HCT116 (cell line): ENCODE data around the gene PNPO. TPM values are rescaled to one million over a fixed set of nuclear protein-coding genes. Genes with fewer than 3 reads are reported as not detected.

ENCODE experiments used
- ATAC-seq: fragments of 200-7000 bp; cut with Tn5 transposase; 2 replicates; pipeline ENCODE4 v1.9.1; 2020; ENCODE audit warnings: mild to moderate bottlenecking, moderate library complexity
- BruUV-seq: library from RNA; stranded (reverse); fragments of 400-500 nt; replicated peaks from 2 replicates; lab custom pipeline; 2021; lab: Mats Ljungman, UMichigan
- CTCF ChIA-PET: fragments of 300-600 bp; sonication (Branson Sonifier 250); formaldehyde crosslinking; loops from one replicate; lab custom pipeline; 2021; ENCODE audit warnings: antibody characterized with exemption; lab: Charles Lee
- POLR2A ChIA-PET: fragments of 300-600, 350-600 bp; sonication (Branson Sonifier 250); formaldehyde crosslinking; loops from one replicate; lab custom pipeline; 2021; ENCODE audit warnings: antibody characterized with exemption; lab: Charles Lee
- RAD21 ChIA-PET, 2 experiments: fragments of 300-600 bp; sonication (Branson Sonifier 250); formaldehyde crosslinking; loops; one replicate each; lab custom pipeline; 2023; ENCODE audit warnings: low total read pairs in 2 of 2; ENCODE audit not compliant: uncharacterized antibody in 2 of 2, unreplicated experiment in 2 of 2, low non-redundant PET in 1 of 2; lab: Charles Lee
- DNase-seq: peaks from one replicate; pipeline ENCODE4 v3.0.0-alpha.2; 2010; ENCODE audit warnings: low read depth, low spot score
- H2AFZ ChIP-seq: fragments of 200-600 bp; shearing (Covaris generic), sonication (generic); 2 replicates; pipeline ENCODE4 v1.6.1; 2017; ENCODE audit warnings: low read depth, mixed run types, mixed read lengths, antibody characterized with exemption, low read length; ENCODE audit not compliant: poor library complexity, severe bottlenecking
- H3K27ac ChIP-seq: 2 replicates; pipeline ENCODE4 v1.5.1; 2012; ENCODE audit warnings: low read depth, low read length
- H3K27me3 ChIP-seq: fragments of 200-600 bp; sonication (generic); 2 replicates; pipeline ENCODE4 v1.6.1; 2016; ENCODE audit warnings: mixed run types, low read length, mixed read lengths; ENCODE audit not compliant: insufficient read depth
- H3K36me3 ChIP-seq, 2 experiments: fragments of 200-500 bp in 1 of 2; fragments of 200-600 bp in 1 of 2; sonication (Bioruptor generic) in 1 of 2; sonication (generic) in 1 of 2; 2 replicates each; pipeline versions ENCODE4 v1.5.1 to v1.6.1; 2014 to 2016; ENCODE audit warnings: low read length in 2 of 2, inconsistent platforms in 1 of 2, mixed read lengths in 1 of 2, mixed run types in 1 of 2; ENCODE audit not compliant: insufficient read depth in 2 of 2, control insufficient read depth in 1 of 2
- H3K4me1 ChIP-seq, 2 experiments: fragments of 200-600 bp in 1 of 2; sonication (generic) in 1 of 2; 2 replicates each; pipeline versions ENCODE4 v1.5.1 to v1.6.1; 2012 to 2017; ENCODE audit warnings: low read length in 2 of 2, inconsistent platforms in 1 of 2, mild to moderate bottlenecking in 1 of 2, mixed read lengths in 1 of 2, mixed run types in 1 of 2, moderate library complexity in 1 of 2; ENCODE audit not compliant: insufficient read depth in 2 of 2, control insufficient read depth in 1 of 2
- H3K4me2 ChIP-seq: fragments of 200-600 bp; sonication (generic); 2 replicates; pipeline ENCODE4 v1.6.1; 2017; ENCODE audit warnings: mixed run types, low read length, mixed read lengths
- H3K4me3 ChIP-seq, 2 experiments: fragments of 200-600 bp in 1 of 2; sonication (generic) in 1 of 2; replicated peaks in 1 of 2; 2 replicates each; pipeline ENCODE4 v1.5.1; 2011 to 2016; ENCODE audit warnings: low read length in 2 of 2, control low read depth in 1 of 2, low read depth in 1 of 2, mild to moderate bottlenecking in 1 of 2, mixed read lengths in 1 of 2, mixed run types in 1 of 2
- H3K79me2 ChIP-seq: fragments of 200-600 bp; sonication (generic); 2 replicates; pipeline ENCODE4 v1.6.1; 2017; ENCODE audit warnings: mild to moderate bottlenecking, mixed run types, low read length, moderate library complexity, mixed read lengths; ENCODE audit not compliant: insufficient read depth
- H3K9ac ChIP-seq: fragments of 200-600 bp; sonication (generic); 2 replicates; pipeline ENCODE4 v1.6.1; 2016; ENCODE audit warnings: low read length, mixed read lengths
- H3K9me2 ChIP-seq: fragments of 200-600 bp; sonication (generic), shearing (Covaris generic); 2 replicates; pipeline ENCODE4 v1.6.1; 2017; ENCODE audit warnings: mixed run types, mild to moderate bottlenecking, moderate library complexity; ENCODE audit not compliant: insufficient read depth
- H3K9me3 ChIP-seq, 2 experiments: fragments of 200-500 bp in 1 of 2; fragments of 200-600 bp in 1 of 2; sonication (Bioruptor generic) in 1 of 2; sonication (generic) in 1 of 2; 2 replicates each; pipeline ENCODE4 v1.6.1; 2014 to 2017; ENCODE audit warnings: low read length in 2 of 2, mixed read lengths in 2 of 2, inconsistent platforms in 1 of 2, low read depth in 1 of 2, mild to moderate bottlenecking in 1 of 2, mixed run types in 1 of 2, moderate library complexity in 1 of 2; ENCODE audit not compliant: control insufficient read depth in 1 of 2, insufficient read depth in 1 of 2
- H4K20me1 ChIP-seq: fragments of 200-600 bp; sonication (generic), shearing (Covaris generic); 2 replicates; pipeline ENCODE4 v1.6.1; 2017; ENCODE audit warnings: mixed run types, mild to moderate bottlenecking, moderate library complexity; ENCODE audit not compliant: insufficient read depth
- ATF3 ChIP-seq: IDR thresholded peaks from 2 replicates; pipeline ENCODE4 v1.6.1; 2012
- CEBPB ChIP-seq: IDR thresholded peaks from 2 replicates; pipeline ENCODE4 v1.6.1; 2012; ENCODE audit warnings: low read depth
- EGR1 ChIP-seq: IDR thresholded peaks from 2 replicates; pipeline ENCODE4 v1.6.1; 2012; ENCODE audit warnings: low read depth
- ELF1 ChIP-seq: IDR thresholded peaks from 2 replicates; pipeline ENCODE4 v1.6.1; 2012; ENCODE audit warnings: low read depth, borderline replicate concordance
- EZH2 ChIP-seq: fragments of 200-600 bp; sonication (generic); IDR thresholded peaks from 2 replicates; pipeline ENCODE4 v1.6.1; 2017; ENCODE audit warnings: antibody characterized with exemption, mixed run types
- JUND ChIP-seq: IDR thresholded peaks from 2 replicates; pipeline ENCODE4 v1.6.1; 2012
- POLR2AphosphoS5 ChIP-seq: IDR thresholded peaks from 2 replicates; pipeline ENCODE4 v1.6.1; 2011; ENCODE audit warnings: mild to moderate bottlenecking, low read depth, low read length, moderate library complexity
- RAD21 ChIP-seq: IDR thresholded peaks from 2 replicates; pipeline ENCODE4 v1.6.1; 2012; ENCODE audit warnings: low read depth, mild to moderate bottlenecking
- REST ChIP-seq: IDR thresholded peaks from 2 replicates; pipeline ENCODE4 v1.6.1; 2012; ENCODE audit warnings: low read depth
- SRF ChIP-seq: IDR thresholded peaks from 2 replicates; pipeline ENCODE4 v1.6.1; 2012; ENCODE audit warnings: low read depth
- TCF7L2 ChIP-seq: IDR thresholded peaks from 2 replicates; pipeline ENCODE4 v1.7.0; 2011; ENCODE audit warnings: borderline replicate concordance, inconsistent platforms; ENCODE audit not compliant: insufficient read depth, insufficient read length; ENCODE audit errors: extremely low read depth
- YY1 ChIP-seq: IDR thresholded peaks from 2 replicates; pipeline ENCODE4 v1.6.1; 2011; ENCODE audit warnings: low read length, low read depth, moderate library complexity, mild to moderate bottlenecking; ENCODE audit not compliant: insufficient replicate concordance; ENCODE audit errors: extremely low read depth
- ZFX ChIP-seq: fragments of 450-650 bp; IDR thresholded peaks from 2 replicates; pipeline ENCODE4 v1.6.1; 2017
- intact Hi-C: fragments of 100-400 bp; cut with micrococcal nuclease; formaldehyde crosslinking; loops from 2 replicates; pipeline ENCODE4 v1.10.0; 2022
- total RNA-seq: library from RNA; stranded (reverse); gene quantifications from one replicate; pipeline ENCODE4 v1.2.1, GENCODE V29; 2021; ENCODE audit not compliant: unreplicated experiment

Gene PNPO
- total RNA-seq, 1 experiment from 2014 or later = 74.9 TPM

- no peak for TF ChIP-seq CEBPB
- no peak for TF ChIP-seq ELF1
Observed at GRCh38 chr17:47942568-47942967, 1.2 kb downstream of the PNPO start (continued).

GRCh38 chr17:47945080-47945479 lies 3.7 kb downstream of the PNPO start:
- H3K27ac ChIP-seq = no peak overlapping the region
- no TSS peak for BruUV-seq
- ChIA-PET POLR2A (no interaction called here), CTCF (interaction anchor here (0.7 to 1.4 kb wide), 3 partner anchors 12 to 76 kb away, joined by 3 to 6 read pairs (median 4); partner anchors contain the start of genes CDK5RAP3 and PRR15L)
- no peaks in the 10 kb centered on the region for H3K9me3 ChIP-seq
- TF ChIP-seq SRF (no peak), TCF7L2 (no peak)
- TF ChIP-seq, all 23 proteins: peak for 0
- H3K4me3 ChIP-seq = no peak overlapping the region
- DNase-seq = no peak
- H2AFZ ChIP-seq = no peak overlapping the region
- H3K4me2 ChIP-seq = no peak overlapping the region
- H3K4me1 ChIP-seq = peaks cover 38 to 65% of the 10 kb centered on the region in 2 experiments
- no peaks in the 10 kb centered on the region for H3K9me2 ChIP-seq
- no peak overlapping the region for H3K9ac ChIP-seq
- peaks cover 10 to 12% of the 10 kb centered on the region in 2 experiments; a peak in 3 of 4 replicates for H3K36me3 ChIP-seq
- intact Hi-C loops = no loop called here
- H4K20me1 ChIP-seq = no peaks in the 10 kb centered on the region
- peaks cover 17% of the 10 kb centered on the region for H3K79me2 ChIP-seq
- no peak for ATAC-seq
- no peaks in the 10 kb centered on the region for H3K27me3 ChIP-seq
- RAD21 ChIA-PET = no interaction called here

GRCh38 chr17:47945529-47946508 lies 4.4 kb downstream of the PNPO start:
- H3K9me2 ChIP-seq = no peaks in the 10 kb centered on the region
- H3K27ac ChIP-seq = peak overlapping the region; percentile 66
- H3K4me1 ChIP-seq = peaks cover 38 to 60% of the 10 kb centered on the region in 2 experiments
- H3K36me3 ChIP-seq = peaks cover 10 to 12% of the 10 kb centered on the region in 2 experiments; a peak in 3 of 4 replicates
- no peaks in the 10 kb centered on the region for H3K27me3 ChIP-seq
- H3K9me3 ChIP-seq = no peaks in the 10 kb centered on the region
- no peak overlapping the region for H2AFZ ChIP-seq
- no peak for ATAC-seq
- H4K20me1 ChIP-seq = no peaks in the 10 kb centered on the region
- intact Hi-C loops = no loop called here
- H3K4me2 ChIP-seq = no peak overlapping the region
- no TSS peak for BruUV-seq
- H3K9ac ChIP-seq = no peak overlapping the region
- DNase-seq = no peak
- H3K4me3 ChIP-seq = no peak overlapping the region
- POLR2A ChIA-PET = interaction anchor here (1.6 kb wide), 1 partner anchor 50 kb away, joined by 19 read pairs; the partner anchor contains the start of gene SP2
- RAD21 ChIA-PET = no interaction called here
- CTCF ChIA-PET = interaction anchor here (0.8 to 5.1 kb wide), 14 partner anchors 9 to 124 kb away, joined by 3 to 83 read pairs (median 8); partner anchors contain the start of genes CDK5RAP3, OSBPL7, PRR15L and SP2
- peaks cover 17% of the 10 kb centered on the region for H3K79me2 ChIP-seq
- TF ChIP-seq ATF3 (no peak), EGR1 (no peak), ELF1 (no peak), REST (no peak), ZFX (no peak), TCF7L2 (no peak), JUND (no peak), POLR2AphosphoS5 (no peak), CEBPB (no peak), YY1 (no peak), EZH2 (no peak), RAD21 (no peak)
